ENCODE data around the gene BAK1. TPM values are rescaled to one million over a fixed set of nuclear protein-coding genes. Genes with fewer than 3 reads are reported as not detected.

Gene BAK1
- polyA plus RNA-seq, 1 donor (not counting 4 experiments of a cell fraction or from before 2014, with no cell fraction given) = 61.1 TPM

- FAIRE-seq (no peak), DNase-seq (ENCODE audit: low read depth, low spot score) (no peak)
- H3K4me2 ChIP-seq (ENCODE audit: control insufficient read depth, extremely low read depth, insufficient read depth, low read depth, low read length) = no peak overlapping the region
- no peaks in the 10 kb centered on the region for H3K27me3 ChIP-seq (ENCODE audit: control insufficient read depth, extremely low read depth, insufficient read depth, low read length)
- H3K36me3 ChIP-seq (ENCODE audit: control insufficient read depth in 2 of 2, extremely low read depth in 1 of 2, insufficient read depth in 2 of 2, low read length in 2 of 2) = no peaks in the 10 kb centered on the region
- no peaks in the 10 kb centered on the region for H3K79me2 ChIP-seq (ENCODE audit: control insufficient read depth, insufficient read depth, low read length)
- H3K9ac ChIP-seq (ENCODE audit: control insufficient read depth, extremely low read depth, insufficient read depth, low read length) = no peak overlapping the region
- no peaks in the 10 kb centered on the region for H3K9me1 ChIP-seq (ENCODE audit: control insufficient read depth, extremely low read depth, insufficient read depth, low read length)
- no peak for TF ChIP-seq EZH2 (IDR thresholded peaks at IDR 0.05; ENCODE audit: low read length)
- no peak for TF ChIP-seq CTCF (optimal IDR thresholded peaks at IDR 0.05 in 1 of 3, IDR thresholded peaks at IDR 0.05 in 1 of 3, conservative IDR thresholded peaks at IDR 0.05 in 1 of 3; ENCODE audit: extremely low read depth in 1 of 3, insufficient read depth in 2 of 3, low read length in 3 of 3)
- dilution Hi-C loops (cut with MboI; ENCODE audit: extremely low pct_ligation_motif_present, low sequenced_read_pairs) = no loop called here
- peak overlapping the region; percentile 43 for H3K27ac ChIP-seq (ENCODE audit: control insufficient read depth, insufficient read depth, low read length)
- no peak overlapping the region for H3K4me3 ChIP-seq (ENCODE audit: control insufficient read depth in 2 of 3, extremely low read depth in 1 of 3, insufficient read depth in 2 of 3, low read depth in 1 of 3, low read length in 3 of 3)
- H3K4me1 ChIP-seq (ENCODE audit: control insufficient read depth, extremely low read depth, insufficient read depth, low read length) = peaks cover 12% of the 10 kb centered on the region
- H4K20me1 ChIP-seq (ENCODE audit: control insufficient read depth, extremely low read depth, insufficient read depth, low read length) = no peaks in the 10 kb centered on the region
- no peak overlapping the region for H2AFZ ChIP-seq (ENCODE audit: control insufficient read depth, low read length)
- H3K9me3 ChIP-seq (ENCODE audit: control insufficient read depth, low read depth, low read length) = no peaks in the 10 kb centered on the region
These were observed 30.2 kb downstream of the BAK1 start for GRCh38 chr6:33549896-33550295.

DNA sequence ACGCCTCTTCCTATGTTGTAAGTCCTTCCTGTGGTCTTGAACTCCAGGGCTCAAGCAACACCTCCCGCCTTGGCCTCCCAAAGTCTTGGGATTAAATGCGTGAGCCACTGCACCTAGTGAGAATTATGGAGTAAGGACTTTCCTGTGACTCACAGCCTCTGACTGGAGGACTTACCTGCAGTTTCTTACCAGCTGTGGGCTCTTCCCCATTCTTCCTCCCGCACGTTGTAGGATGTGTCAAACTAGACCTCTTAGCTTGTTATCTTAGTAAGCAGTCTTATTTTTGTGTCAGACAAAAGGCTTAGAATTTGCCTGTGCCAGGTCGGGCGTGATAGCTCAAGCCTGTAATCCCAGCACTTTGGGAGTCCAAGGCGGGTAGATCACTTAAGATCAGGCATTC, 30.9 kb downstream of the BAK1 start:
- dilution Hi-C loops (cut with MboI; ENCODE audit: extremely low pct_ligation_motif_present, low sequenced_read_pairs) = no loop called here
- TF ChIP-seq EZH2 (IDR thresholded peaks at IDR 0.05; ENCODE audit: low read length) (no peak), CTCF (optimal IDR thresholded peaks at IDR 0.05 in 1 of 3, IDR thresholded peaks at IDR 0.05 in 1 of 3, conservative IDR thresholded peaks at IDR 0.05 in 1 of 3; ENCODE audit: extremely low read depth in 1 of 3, insufficient read depth in 2 of 3, low read length in 3 of 3) (no peak)
- H3K79me2 ChIP-seq (ENCODE audit: control insufficient read depth, insufficient read depth, low read length) = no peaks in the 10 kb centered on the region
- H3K9me3 ChIP-seq (ENCODE audit: control insufficient read depth, low read depth, low read length) = no peaks in the 10 kb centered on the region
- H3K4me2 ChIP-seq (ENCODE audit: control insufficient read depth, extremely low read depth, insufficient read depth, low read depth, low read length) = no peak overlapping the region
- DNase-seq (ENCODE audit: low read depth, low spot score) (no peak), FAIRE-seq (peak; percentile 81)
- H3K9me1 ChIP-seq (ENCODE audit: control insufficient read depth, extremely low read depth, insufficient read depth, low read length) = no peaks in the 10 kb centered on the region
- H2AFZ ChIP-seq (ENCODE audit: control insufficient read depth, low read length) = peak overlapping the region; percentile 9
- H3K36me3 ChIP-seq (ENCODE audit: control insufficient read depth in 2 of 2, extremely low read depth in 1 of 2, insufficient read depth in 2 of 2, low read length in 2 of 2) = no peaks in the 10 kb centered on the region
- H3K4me1 ChIP-seq (ENCODE audit: control insufficient read depth, extremely low read depth, insufficient read depth, low read length) = peaks cover 12% of the 10 kb centered on the region
- H3K9ac ChIP-seq (ENCODE audit: control insufficient read depth, extremely low read depth, insufficient read depth, low read length) = peak overlapping the region; percentile 15
- no peaks in the 10 kb centered on the region for H4K20me1 ChIP-seq (ENCODE audit: control insufficient read depth, extremely low read depth, insufficient read depth, low read length)
- H3K4me3 ChIP-seq (ENCODE audit: control insufficient read depth in 2 of 3, extremely low read depth in 1 of 3, insufficient read depth in 2 of 3, low read depth in 1 of 3, low read length in 3 of 3) = no peak overlapping the region
- peak overlapping the region; percentile 43 for H3K27ac ChIP-seq (ENCODE audit: control insufficient read depth, insufficient read depth, low read length)
- H3K27me3 ChIP-seq (ENCODE audit: control insufficient read depth, extremely low read depth, insufficient read depth, low read length) = no peaks in the 10 kb centered on the region

All from keratinocyte (primary cell).